HG03575 (cell line): ENCODE data around the gene MRPL2.
"Not testable (repeated sequence)": the region's sequence is repeated elsewhere in the genome, so short reads cannot be mapped to it uniquely, and the experiment has no call there.

ENCODE experiments used
- ATAC-seq: cut with Tn5 transposase; IDR thresholded peaks from one replicate; pipeline ENCODE4 v1.9.1; 2021; ENCODE audit not compliant: unreplicated experiment, insufficient number of reproducible peaks, low FRiP score; ENCODE audit errors: extremely low read depth

Gene MRPL2

DNA sequence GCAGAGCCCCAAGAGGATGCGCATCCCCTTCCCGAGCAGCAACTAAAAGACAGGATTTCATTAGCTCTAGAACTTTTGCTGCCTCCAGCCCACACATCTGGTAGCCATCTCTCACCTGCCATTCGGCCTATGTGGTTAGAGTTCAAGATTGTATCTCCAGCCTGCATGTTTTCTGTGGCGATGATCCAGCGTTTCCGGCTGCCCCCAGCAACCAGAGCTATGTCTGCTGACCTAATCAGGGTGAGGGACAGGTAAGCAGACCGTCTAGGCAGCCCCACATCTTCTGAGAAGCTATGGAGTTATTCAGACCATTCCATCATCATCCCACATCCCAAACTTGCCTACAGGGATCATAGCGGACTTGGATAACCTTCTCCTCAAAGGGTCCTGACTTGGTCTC is 3.3 kb downstream of the MRPL2 start:
- ATAC-seq, result no peak

DNA sequence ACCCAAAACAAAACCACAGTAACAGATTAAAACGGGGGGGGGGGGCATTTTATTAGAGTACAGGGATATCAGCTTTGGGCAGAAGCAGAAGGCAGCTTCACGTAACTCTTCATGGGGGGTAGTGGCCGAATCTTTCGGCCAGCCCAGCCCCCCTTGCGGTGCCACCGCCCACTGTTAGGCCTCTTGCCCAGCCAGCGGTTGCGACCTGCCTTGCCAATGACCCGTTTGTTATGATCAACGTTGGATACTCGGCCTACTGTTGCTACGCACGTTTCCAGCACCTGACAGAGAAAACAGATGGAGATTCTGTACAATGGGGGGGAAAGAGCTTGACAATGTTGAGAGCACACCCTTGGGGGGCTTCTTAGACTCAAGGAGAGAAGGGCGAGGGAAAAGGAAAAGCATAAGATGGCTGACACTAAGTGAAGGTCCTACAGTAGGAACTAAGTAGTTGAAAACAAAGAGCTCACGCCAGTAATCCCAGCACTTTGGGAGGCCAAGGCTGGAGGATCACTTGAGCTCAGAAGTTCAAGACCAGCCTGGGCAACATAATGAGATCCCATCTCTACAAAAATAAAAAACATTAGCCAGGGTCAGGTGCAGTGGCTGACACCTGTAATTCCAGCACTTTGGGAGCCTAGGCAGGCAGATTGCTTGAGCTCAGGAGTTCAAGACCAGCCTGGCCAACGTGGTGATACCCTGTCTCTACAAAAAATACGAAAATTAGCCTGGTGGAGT is 4.9 kb downstream of the MRPL2 start:
- ATAC-seq, result no peak

DNA sequence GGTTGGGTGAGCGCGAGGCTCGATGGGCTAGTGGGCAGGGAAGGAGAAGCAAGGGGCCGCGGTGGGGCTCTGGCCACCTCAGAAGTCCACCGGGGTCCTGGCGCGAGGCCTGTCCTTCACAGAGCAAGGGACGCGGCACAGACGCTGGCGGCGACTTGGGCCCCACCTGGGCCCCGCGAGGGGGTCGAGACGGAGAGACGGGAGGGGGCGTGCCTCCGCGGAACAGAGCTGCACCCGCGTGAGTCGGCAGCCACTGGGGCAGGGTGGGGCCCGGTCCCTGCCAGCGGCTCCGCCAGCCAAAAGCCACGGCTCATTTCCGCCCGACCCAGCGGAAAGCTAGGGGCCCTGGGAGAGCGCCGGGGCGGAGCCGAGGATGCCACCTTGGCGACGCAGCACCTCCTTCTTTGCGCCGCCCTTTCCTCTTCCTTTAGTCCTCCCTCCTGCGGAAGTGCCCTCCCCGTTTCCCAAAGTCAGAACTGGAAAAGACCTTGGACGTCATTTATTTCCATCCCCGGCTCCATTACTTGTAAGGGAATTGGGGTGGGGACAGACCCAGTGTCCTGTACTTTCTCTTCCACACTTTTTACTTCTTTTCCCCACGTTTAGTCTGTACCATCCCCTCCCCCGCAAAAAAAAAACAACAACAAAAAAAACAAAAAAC is 5.6 kb downstream of the MRPL2 start, which contains the start of gene CUL7:
Gene CUL7 (minus strand): TSS at position 307 of the 661 bp plus-strand sequence. CDS start 1,063 bp downstream, outside the sequence.
- no peak for ATAC-seq

DNA sequence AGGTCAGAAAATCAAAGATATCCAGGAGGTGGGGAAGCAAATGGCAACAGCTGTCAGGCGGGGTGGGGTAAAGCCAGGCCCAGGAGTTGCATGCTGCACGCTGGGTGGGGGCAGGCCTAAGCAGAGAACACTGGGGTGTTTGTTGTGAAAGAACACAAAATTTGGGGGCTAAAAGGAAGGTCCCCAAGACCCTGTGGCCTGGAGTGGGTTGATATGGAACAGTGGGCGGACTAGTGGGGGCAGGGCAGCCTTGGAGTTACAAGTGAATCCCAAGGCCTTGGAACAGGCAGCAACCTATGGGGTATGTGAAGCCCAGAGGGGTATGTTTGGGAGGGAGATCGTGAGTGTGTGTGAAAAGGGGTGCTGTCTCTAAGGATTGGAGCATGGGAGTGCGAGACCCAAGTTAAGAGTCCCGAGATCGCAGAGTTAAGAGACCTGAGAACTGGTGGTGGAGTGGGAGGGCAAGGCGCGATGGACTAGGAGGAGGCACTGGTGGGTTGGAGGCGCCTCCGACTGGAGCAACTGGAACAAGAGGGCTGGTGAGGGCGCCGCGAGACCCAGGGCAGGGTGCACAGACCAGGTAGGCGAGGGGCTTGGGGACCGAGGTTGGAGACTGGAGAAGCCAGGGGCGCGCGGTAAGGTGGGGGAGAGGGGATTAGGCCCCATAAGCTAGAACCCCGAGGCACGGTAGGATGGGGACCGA is 6.2 kb downstream of the MRPL2 start:
- ATAC-seq, result no peak

DNA sequence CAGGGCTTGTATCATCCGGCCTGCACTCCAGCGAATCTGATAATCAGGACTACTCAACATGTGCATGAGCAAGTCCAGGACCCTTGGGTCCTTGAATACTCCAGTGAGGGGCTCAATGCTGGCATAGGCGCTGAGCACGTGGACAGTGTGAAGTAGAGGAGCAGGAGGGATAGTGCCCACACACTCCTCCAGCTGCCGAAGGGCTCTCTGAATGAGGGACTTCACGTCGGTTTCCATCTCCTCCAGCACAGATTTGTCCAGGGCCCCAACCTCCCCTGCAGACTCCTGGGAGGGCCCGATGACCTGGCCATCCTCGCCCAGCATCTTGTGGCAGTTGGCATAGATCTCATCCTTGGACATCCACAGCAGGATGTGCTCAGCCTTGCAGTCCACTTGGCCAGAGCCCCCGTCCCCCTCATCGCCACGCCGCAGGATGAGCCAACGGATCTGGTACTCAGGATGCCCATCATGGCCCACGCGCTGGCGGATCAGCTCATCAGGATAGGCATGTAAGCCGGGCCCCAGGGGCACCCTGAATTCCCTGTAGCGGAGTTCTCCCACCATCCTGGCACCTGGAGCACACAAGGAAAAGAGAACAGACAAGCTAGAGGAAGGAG is 6.9 kb downstream of the MRPL2 start:
- ATAC-seq, result no peak

DNA sequence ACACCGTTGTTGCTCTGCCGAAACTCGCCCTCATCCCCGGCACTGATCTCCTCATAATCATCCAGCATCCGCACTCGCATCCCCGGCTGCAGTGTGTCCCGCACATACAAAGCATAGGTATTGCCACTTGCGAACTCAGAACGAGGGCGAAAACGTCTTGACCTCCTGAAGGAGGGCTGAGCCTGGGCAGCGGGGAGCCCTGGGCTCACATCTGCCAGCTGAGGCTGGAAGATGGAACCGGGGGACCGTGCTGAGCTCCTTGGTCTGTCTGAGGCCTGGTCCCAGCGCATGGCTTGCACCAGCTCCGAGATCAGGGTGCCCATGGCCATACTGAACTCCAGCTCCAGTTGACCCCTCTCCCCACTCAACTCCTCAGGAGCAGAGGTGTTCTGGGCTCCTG is 8.3 kb downstream of the MRPL2 start:
- ATAC-seq, result no peak

DNA sequence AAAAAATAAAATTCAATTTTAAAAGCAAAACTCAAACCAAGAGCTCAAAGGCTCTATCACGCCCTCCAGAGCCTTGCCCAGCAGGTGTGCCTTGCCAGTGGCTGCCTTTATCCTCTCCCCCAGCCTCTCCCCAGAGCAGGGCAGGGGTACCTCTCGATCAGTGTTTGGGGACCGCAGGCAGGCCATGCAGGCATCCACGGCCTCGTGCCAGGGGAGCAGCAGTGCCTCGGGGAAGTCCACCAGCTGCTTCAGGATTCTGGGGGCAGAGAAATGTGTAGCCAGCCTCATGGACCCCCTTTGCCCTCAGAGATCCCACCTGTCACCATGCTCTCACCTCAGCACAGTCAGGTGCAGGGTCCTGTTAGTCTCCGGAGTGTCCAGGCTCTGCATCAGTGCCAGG is 11.2 kb downstream of the MRPL2 start:
- ATAC-seq, result no peak

DNA sequence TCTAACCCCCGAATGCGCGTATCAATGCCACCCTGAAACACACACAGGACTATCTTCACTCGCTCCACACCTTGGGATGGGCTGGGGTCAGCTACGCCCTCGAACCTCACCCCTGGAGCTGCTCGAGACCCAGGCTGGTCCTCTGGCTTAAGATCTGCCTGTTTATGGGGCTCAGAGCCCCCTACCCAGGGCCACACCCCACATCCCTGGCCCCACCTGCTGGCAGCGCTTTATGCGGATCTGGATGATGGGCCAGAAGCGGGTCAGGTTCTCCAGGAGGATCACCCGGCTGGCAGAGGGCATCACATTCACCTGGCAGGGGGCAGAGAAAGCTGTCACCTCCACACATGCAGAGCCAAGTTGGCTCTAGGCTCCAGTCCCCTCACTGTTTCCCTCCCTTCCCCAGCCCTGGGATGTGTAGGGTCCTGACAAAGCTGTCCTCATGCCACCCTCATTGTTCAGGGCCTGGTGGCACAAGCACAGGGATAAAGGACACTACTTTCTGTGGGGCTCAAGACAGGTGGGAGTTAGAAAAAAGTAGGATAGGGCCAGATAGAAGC is 13.8 kb downstream of the MRPL2 start:
- no peak for ATAC-seq

DNA sequence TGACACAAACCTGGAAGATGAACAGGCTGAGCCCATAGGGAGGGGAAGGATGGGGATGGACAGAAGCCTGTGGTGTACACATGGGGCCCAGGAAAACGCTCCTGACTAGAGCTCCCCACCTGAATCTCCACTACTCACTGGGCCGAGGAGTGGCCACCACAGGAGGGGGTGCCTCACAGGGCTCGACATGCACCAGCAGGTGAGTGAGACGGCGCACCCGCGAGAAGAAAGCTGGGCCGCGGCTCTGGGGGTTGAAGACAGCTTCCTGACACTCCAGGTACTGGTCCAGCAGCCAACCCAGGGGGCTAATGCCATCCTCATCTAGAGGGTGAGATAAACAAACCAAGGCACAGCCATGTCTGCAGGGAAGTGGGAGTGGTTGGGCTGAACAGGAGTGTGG is 15.9 kb downstream of the MRPL2 start:
- ATAC-seq, result no peak

DNA sequence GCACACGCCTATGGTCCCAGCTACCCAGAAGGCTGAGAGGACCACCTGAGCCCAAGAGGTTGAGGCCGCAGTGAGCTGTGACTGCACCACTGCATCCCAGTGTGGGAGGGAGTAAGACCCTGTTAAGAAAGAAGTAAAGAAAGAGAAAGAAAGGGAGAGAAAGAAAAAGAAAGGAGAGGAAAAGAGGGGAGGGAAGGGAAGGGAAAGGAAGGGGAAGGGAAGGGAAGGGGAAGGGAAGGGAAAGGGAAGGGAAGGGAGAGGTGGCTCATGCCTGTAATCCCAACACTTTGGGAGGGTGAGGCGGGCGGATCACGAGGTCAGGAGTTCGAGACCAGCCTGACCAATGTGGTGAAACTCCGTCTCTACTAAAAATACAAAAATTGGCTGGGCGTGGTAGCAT is 17.8 kb downstream of the MRPL2 start:
- not testable (repeated sequence) for ATAC-seq

DNA sequence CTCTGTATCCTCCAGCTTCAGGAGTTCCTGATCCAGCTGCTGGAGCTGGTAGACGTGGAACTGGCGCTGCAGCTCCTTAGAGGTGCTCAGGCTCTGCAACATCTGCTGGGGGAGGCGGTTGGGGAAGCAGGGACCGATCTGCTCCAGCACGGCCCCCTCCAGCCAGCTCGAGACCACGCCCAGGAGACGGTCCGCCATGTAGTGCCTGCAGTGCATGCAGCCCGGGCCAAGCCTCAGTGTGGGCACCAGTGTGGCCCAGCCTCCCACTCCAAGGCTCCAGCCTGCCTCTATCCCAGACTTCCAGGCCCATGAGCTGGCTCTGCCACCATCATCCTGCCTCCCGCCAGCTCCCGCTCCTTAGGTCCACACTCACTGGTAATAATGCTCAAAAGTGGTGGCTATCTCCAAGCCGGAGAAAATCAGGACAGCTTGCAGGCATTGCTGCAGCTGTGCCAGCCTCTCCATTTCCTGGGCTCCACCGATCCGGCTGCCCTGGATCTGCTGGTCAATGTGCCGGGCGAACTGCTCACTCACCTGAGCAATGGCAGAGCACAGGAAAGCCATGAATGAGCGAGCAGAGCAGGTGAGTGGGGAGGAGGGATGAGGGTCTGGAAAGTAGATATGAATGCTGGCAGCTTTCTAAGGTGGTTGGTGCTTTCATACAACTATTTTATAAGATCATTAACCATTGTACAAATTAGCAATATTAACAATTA is 18.5 kb downstream of the MRPL2 start:
- ATAC-seq, result no peak

DNA sequence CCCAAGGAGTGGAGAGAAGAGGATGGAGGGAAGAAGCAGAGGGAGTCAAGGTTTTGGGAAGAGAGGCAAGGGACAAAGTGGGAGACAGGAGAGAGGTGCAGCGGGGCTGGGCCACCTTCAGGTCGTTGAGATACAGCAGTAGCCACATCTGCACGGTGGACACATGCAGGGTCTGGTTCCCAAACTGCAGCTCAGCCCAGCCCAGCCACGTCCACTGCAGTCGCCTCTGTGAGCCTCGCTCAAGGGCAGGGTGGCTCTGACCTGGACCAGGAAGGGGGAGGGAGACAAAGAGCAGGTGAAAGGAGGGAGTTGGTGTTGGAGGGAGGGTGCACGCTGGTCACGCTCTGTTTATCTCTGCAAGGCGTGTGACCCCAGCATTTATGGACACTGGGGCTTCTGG is 20.5 kb downstream of the MRPL2 start:
- ATAC-seq, result no peak

DNA sequence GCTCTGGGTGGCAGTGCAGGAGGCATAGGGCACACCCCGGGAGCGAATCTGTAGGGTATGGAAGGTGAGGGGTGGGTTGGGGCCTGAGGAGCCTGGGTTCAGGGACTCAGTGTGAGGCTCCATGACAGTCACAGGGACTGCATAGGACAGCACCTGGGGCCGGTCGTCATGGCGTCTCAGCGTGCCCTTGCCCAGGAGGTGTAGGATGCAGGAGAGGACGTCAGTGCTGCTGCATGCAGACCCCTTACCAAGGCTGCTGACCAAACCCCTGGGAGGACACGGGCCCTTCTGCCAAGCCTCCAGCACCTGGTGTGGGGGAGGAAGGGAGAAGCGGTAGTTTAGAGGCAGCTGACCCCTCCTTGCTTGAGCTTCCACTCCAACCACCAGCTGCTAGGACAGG is 21.5 kb downstream of the MRPL2 start:
- no peak for ATAC-seq

DNA sequence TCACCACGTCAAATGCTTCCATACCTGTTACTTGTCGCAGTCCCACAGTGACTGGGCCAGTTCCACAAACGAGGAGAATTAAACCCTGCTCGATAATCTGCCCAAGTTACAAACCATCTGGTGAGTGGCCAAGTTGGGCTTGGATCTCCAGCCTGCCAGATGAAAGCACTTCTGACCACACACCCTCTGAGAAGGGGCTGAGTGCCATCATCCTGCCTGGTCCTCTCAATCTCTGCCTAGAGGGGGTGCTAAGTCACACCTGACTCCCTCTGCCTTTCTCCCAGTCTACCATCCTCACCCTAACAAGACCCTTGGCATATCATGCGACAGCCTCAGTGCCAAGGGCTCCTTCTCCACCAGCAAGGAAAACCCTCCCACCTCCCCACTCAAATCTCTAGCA is 22.0 kb downstream of the MRPL2 start:
- no peak for ATAC-seq

DNA sequence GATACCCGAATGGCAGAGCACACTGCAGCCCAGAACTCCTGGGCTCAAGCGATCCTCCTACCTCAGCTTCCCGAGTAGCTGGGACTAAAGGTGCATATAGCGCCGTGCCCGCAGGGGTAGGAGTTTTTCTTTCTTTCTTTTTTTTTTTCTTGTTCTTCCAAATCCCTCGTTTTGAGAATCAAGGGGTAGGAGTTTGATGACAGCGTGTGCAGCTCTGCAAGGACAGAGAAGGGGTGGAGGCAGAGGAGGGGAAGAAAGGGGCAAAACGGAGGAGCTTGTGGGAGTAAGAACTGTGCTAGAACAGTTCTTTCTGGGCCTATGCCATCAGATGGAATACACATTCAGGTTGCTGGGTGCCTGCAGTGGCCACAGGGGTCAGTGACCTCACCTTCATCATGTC is 22.5 kb downstream of the MRPL2 start:
- ATAC-seq, result no peak

DNA sequence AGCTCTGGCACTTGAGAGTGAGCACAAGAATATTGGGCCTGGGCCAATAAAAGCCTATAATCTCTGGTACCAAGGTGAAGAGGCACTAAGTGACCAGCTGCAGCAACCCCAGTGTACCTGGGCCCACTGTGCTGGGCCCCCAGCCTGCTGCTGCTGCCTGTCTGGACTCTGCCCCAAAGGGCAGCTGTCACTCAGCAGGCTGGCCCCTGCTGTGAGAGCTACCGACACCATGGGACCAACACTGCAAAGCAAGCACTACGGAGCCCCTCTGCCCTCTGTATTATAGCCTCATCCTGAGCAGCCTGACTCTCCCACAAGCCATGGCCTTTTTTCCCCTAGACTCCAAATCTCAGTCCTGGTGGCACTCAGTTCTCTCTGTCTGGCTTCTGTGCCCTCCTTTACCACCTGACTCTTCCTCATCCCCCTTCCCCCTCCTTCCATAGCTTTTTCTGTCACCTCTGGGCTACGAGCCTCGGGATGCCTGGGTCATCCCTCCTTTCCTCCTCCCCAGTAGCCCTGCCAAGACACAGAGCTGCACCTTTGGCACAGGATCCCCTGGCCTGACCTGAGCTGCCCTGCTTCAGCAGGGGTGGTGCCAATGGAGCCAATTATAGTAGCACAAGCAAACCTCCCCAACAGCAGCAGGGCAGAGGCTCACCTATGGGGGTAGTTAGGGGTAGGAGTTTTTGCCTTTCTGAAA is 23.6 kb downstream of the MRPL2 start:
- ATAC-seq, result no peak

DNA sequence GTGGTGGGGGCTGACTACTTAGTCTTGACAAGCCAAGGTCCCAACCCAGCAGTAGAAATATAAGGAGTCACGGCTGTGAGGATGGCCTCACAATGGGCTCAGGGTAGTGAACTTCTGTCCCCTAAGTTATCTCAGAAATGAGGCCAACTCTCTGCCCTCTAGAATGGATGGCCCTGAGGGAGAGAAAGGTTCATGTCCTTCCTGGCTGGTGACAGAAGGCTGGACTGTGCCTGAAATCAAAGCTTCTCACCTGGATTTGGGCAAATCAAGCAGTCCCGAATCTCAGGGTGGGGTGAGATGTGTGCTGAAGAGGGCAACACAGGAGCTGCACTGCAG is 25.1 kb downstream of the MRPL2 start:
- no peak for ATAC-seq

DNA sequence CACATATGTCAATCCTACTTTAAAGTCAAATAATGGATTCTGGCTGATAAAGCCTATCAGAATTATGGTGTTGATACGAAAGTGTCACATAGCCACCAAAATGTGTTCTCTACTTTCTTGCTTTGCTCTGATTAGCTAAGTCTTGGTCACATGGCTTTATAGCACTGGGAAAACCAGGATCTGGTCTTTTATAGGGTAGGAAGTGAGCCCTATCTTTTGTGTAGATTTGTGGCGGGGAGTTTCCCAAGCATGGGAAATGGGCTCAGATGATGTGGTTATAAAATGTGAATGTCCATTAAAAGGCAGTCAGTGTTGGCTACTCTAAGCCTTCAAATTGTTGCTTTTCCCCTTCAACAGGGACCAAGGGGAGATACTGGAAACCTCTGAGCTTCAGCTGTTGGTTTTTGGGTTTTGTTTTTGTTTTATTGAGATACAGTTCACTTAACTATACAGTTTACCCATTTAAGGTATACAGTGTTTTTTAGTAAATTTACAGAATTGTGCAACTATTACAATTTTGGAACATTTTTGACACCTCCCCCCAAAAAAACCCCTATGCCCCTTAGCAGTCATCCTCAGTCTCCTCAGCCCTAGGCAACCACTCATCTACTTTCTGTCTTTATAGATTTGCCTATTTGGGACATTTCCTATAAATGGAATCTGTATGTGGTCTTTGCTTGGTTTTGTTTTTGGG is 25.6 kb downstream of the MRPL2 start:
- ATAC-seq, result no peak
